Activated T-helper 1 cell treated with anti-CD3 and anti-CD28 coated beads, Interleukin-2, amount 50 U/mL, for 16 hours (primary cell): ENCODE results near the gene USP31.

ENCODE experiments used
- DNase-seq, 2 donors: peaks; one replicate each; pipeline ENCODE4 v3.0.0-alpha.2; 2020; ENCODE audit warnings: low read depth in 1 of 2, low spot score in 1 of 2

USP31 gene

DNA sequence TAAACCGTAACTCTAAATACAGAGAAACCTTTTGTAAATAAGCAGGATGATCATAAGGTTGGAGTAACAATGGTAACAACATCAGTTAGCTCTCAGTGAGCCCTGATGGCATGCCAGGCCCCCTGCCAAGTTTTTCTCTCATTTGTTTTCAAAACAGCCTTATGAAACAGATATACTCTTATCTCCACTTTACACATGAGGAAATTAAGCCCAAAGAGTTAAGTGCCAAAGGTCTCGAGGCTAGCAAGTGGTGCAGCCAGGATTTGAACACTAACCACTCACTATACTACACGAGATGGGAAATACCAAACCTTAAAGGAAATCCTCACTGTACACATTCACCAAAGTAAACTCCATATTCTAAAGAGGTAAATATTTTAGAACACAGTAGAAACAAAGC lies 15.0 kb downstream of the USP31 start:
- no peak for DNase-seq

DNA sequence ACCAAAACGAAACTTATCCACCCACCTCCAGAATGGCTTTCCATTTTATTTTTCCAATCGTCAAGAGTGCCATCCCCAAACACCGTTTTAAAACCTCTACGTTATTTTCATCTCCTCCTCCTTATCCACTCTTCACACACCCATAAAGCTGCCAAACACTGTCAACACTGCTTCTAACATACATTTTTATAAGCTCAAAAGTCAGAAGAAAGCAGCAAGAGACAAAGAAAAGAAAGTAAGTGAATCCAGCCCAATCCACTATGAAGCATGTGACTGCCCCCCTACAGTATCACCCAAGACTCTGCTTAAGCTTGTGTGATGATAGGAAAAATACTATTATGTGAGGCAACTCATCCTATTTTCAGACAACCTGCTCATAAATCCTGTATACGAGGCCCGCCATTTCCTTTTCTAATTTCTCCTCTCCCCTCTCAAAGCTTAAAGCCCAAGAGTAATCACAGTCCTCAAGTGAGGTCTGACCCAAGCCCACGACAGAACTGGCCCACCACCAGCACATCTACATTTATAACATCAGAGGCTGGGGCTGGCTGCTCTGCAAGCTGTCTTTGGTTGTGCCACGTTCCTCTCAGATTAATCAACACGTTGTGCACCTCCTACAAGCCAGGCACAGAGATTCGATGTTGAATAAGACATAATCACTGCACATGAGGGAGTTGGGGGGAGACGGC lies 16.3 kb downstream of the USP31 start:
- DNase-seq = no peak

DNA sequence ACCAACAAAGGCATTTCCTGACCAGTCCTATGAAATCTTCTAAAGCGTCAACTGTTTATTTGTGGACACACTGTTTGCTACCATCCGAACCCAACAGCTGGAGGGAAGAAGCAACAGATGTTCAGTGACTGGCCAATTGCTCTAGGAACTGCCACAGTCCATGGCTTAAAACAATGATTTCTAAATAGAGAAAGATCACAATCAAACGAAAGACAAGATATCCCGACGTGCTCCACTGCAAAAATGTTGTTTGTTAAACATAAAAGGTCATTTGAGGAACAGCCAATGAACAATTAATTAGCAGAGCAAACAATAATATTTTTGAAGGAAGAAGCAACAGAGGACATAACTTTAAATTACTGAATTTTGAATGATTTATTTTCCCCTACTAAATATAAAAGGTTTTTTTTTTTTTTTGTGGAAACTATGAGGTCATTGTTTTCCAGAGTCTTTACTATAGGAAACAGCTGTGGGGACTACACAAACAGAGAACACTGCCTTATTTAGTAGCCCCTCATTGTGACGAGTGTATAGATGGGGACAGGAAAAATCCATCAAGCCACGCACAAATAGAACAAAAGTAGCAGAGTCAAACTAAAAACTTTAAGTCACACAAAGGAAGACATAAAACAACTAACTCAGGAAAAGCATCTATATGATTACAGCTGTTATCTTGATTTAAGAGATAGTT lies 17.2 kb downstream of the USP31 start:
- no peak for DNase-seq

DNA sequence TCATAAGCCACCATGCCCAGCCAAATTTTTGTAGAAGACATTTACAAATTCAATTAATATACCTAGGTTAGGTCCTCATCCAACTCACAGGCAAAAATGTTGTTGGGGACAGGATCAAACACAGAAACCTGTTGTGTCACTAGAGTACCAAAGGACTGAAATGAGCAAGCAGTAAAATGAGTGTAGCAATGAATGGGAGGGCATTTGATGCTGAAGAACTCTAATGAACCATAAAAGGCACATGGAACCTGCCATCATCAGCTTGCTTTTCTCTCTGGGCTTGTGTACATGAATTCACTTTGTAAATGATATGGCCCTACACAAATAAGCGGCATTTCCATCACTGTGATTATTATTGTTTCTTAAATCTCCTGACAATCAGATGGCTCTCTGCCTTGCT lies 17.8 kb downstream of the USP31 start:
- DNase-seq = no peak

DNA sequence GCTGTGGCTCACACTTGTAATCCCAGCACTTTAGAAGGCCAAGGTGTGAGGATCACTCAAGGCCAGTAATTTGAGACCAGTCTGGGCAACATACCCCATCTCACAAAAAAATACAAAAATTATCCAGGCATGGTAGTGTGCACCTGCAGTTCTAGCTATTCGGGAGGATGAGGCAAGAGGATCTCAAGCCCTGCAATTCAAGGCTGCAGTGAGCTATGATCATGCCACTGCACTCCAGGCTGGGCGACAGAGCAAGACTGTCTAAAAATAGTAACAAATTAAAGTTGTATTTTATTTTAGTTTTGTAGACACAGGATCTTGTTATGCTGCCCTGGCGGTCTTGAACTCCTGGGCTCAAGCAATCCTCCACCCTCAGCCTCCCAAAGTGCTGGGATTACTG lies 18.2 kb downstream of the USP31 start:
- no peak for DNase-seq

DNA sequence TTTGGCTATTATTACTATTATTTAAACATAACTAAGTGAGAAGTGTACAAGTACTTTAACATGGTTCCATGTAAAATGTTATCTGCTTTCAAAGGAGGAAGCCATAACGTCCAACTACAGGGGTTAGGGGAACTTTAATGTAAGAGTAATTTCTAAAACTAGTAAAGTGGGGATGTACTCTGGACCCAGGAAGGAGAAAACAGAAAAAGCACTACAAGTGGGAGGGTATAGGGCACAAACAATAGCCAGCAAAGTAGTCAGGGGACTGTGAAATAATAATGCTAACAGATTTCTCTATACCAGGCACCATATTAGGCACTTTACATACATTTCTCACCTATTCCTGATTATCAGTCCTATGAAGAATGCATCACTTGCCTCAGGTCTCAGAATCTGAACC lies 19.6 kb downstream of the USP31 start:
- no peak for DNase-seq

DNA sequence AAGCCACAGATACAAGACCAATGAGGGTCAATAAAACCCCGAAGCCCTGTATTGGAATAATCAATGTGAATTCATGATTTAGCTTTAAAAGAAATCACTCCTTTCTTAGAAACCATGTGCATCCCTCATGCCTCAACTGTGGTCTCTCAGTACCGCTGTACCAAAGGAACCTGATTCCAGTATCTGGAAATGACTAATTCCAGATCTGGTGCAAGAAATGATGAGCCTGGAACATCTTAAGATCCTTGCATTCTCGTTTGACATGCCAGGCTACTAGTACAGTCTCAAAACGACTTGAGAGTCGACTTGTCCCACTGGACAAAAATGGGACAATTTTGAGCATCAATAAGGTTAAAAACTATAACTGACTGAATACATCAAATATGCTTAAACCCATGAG lies 21.2 kb downstream of the USP31 start:
- DNase-seq = no peak

DNA sequence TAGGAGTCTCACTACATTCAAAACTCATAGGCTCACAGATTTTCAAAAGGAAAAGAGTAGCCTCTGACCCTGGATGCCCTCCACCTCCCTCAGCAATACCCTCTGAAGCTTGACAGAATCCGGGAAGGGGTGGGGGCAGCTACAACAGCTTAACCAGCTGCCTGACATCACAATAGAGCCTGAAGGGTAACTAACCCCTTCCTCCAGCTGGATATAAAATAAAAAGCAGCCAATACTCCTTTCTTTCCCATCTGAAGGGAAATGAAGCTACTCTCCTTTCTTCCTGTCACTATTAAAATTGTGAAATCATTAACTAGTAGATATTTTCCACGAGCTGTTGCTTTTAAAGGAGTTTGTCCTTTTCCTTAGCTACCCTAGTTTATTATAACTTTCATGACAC lies 24.0 kb downstream of the USP31 start:
- DNase-seq = no peak

DNA sequence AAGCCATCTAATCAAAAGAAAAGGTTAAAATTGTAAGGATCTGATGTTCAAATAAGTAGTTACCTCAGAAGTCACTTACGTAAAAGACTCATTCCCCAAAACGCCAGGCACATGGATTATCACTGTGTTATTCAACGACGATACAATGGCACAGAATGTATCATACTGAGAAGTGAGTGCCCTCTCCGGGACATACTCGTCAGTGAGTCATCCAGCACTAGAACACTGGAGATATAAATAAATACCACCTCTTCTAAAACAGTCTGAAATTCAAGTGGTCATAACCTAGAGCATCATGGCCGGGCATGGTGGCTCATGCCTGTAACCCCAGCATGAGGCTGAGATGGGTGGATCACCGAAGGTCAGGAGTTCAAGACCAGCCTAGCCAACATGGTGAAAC lies 24.9 kb downstream of the USP31 start:
- no peak for DNase-seq

DNA sequence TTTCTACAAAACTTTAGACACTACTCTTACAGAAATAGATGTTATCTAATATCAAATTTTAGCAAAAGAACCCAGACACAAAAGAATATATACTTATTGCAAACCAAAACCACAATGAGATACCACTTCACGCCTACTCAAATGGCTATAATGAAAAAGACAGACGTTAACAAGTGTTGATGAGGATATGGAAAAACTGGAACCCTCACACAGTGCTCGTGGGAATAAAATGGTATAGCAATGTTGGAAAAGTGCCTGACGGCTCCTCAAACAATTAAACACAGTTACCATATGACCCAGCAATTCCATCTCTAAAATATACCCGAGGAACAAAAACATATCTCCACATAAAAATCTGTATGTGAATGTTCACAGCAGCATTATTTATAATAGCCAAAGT lies 27.1 kb downstream of the USP31 start:
- no peak for DNase-seq

DNA sequence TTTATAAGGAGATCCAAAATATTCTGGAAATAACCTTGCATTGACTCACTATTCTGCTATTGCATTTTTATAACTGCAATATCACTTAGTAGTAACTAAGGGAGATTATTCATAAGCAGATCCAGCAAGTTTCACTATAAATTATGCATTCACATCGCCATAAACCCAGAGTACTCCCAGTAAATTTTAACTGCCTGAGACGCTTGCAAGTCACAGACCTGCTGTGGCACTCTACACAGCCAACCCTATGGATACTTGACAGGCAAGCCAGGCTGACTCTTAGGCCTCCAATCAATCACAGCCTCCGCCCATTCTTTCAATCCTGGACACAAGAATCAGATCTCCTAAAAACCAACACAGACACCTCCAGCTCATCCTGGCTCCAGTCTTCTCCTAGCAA lies 28.2 kb downstream of the USP31 start:
- DNase-seq = no peak

DNA sequence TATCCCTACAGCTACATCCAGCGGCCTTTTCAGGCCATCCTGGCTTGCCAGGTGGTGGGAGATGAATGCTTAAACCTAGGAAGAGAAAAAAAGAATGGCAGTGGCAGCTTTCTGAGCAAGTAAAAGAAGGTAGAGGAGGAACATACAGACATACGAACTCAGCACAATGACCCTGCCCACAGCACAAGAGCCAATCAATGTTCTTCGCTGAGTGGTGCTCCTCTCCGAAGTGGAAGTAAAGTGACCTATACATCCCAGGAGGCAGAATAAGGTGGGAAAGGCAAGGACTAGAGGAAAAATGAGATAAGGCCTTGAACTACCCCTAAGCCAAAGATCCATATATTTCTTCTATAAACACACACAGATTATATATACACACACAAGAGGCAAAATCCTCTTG lies 28.7 kb downstream of the USP31 start:
- DNase-seq = no peak

DNA sequence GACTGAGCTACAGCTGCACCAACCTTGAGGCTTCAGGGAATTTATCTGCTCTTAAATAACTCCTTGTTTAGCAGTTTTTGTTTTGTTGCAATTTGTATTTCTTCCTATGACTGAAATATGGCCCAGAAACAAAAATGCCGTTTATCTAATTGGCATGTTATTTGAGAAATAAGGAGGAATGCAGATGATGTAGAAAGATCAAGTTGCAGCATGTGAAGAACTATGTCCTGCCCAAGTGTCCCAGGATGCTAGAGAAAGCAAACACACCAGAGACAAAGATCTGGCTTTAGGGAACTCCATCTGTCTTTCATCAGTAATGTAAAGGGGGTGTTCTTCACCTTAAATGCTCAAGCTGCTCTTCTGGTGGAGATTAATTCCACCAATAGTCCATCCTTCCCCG lies 29.7 kb downstream of the USP31 start:
- no peak for DNase-seq

DNA sequence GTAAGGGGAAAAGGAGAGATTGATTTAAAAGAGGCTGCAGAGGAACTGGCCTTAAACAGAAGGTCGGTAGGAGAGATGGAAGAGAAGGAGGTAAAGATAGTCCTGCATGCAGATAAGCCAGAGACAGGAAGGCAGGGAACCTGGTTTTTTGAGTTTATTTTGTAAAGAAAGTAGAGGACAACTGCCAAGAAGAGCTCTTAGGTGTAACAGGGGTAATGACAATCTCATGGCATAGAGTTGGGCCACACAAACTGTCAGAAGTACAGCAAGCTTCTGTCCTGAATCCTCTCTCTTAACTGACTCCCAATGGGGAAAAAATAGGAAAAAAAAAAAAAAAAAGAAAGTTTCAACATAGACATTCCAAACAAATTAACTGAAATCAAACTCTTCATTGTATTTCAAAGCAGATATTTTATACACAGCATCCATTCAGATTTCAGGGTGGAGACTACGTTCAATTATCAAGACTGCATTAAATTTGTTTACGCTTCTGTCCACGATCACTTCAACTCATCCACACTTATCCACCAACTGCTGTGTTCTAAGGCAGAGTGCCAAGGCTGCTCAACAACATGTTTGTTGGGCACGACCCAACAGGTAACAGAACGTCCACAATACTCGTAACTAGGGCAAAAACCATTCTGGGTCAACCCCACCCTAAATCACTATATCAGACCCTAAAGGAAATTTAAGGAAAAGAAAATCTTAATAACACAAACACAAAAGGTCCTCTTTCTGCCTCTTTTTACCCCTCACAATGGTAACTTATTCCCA lies 34.9 kb downstream of the USP31 start:
- no peak for DNase-seq

DNA sequence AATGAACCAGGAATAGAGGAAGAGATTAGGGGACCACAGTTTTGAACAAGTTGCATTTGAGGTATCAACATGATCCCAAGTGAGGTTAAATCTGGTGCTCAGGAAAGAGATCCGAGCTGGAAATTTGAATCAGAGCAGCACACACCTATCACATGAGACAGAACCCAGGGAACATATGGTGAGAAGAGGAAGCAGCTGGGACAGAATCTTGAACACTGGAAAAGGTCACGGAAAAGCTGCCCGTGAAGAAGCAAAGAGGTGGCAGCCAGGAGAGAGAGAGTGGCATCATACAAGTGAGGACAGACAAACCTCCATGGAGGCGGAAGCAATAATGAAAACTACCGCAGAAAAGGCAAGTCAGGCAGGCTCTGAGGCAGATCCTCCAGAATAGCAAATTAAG lies 36.1 kb downstream of the USP31 start:
- no peak for DNase-seq

DNA sequence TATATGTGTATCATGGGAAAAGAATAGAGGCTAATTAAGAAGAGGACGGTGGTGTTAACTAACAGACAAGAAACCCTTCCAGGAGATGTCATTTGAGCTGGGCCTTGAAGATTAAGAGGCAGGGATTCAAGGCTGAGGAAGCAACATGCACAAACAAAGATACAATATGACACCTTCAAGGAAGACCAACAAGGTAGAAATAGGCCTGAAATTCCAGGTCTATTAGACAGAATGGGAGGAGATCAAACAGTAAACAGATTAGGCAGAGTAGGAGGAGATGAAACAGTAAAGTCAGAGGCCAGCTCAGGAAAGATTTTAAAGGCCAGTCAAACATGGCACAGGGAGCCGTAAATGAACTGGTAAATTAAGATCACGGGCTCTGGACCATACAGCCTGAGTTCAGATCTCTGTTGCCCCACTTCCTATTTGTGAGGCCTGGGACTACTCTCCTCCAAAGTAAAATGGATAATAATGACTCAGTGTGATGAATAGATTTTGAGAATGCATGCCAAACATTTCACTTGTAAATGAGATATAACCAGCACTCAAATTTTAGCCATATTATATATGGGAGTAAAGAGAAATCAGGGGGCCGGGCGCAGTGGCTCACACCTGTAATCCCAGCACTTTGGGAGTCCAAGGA lies 38.9 kb downstream of the USP31 start:
- DNase-seq = no peak

DNA sequence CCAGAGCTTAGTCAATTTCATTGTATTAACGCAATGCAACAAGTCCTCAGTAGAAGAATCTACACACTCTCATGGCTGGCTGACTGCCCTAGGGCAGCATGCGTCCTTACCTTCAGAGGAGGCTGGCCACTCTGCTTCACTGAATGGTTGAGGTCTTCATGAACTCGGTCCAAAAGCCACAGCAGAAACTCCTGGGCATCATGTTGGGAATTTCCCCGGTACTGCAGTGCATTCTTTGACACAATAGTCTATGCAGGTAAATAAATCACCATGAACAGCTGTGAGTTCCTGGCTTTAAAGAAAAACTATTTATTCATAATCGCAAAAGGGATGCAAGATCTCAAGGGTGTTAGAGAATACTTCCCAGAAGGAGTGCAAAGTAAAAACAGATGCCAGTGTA lies 41.3 kb downstream of the USP31 start:
- DNase-seq = no peak

DNA sequence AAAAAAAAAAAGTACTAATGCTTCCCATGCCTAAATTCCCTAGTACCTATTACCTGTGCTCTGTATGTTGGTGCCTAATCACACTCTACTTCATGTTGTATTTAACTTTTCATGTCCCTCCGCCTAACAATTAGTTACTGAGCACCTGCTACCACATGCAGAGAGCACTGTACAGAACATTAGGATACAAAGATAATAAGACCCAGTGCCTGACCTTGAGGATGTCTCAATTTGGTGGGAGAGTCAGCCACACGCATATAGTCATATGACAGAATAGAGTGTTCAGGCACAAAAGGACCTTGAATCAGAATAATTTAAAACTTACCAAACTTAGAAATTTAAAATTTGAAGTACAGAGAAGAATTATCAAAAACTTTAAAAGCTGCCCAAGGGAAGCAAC lies 42.1 kb downstream of the USP31 start:
- DNase-seq = no peak

DNA sequence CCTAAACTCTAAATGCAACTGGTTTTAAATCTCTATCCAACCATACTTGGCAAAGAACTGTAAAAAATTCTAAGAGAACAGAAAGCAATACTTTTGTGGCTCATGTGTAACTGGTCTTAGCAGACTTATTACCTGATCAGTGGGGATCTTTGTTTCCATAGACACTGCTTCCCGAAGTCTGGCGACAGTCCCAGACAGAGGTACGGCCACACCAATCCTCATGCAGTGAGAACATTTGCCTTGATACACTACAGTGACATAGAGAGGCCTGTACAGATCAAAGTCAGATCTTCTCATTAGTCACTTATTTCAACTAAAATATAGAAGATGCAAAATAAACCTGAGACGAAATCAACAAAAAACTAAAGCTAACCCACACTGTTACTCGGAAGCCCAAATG lies 43.9 kb downstream of the USP31 start:
- no peak for DNase-seq

DNA sequence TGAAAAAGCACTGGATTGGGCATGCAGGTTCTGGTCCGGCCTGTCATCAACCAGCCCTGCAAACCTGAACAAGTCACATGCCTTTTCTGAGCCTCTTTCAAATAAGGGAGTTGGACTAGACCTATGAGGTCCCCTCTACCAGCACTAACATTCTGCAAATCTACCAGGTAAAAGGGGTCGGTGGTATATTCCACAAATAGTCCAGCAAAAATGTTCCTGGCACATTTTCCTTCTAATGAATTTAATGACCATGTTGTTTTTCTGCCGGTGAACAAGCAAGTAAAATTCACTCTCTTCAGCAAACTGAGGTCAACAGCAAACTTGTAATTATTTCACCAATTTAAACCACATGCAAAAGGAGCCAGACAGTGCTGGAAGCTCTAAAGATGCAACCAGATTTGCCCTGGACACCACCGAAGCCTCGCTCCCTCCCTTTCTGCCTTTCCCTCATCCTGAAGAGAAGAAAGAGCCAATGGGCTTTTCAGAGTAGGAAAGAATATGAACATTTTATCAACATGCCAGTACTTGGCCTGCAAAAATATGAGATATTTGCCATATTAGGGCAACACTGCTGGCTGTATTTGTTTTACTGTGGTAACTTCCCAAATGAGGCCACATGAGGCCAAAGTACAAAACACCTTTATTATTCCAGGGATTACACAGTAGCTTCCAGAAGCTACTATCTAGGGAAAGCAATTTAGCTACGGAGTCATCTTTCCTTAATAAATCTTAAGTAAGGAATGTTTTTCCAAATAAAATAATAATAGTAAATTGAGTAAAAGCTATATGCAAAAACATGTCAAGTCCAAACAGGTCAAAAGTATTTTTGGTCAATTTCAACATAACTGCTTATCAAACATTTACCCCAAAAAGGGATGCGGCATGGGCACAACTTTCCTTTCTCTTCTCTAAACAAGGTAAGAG lies 45.0 kb downstream of the USP31 start:
- DNase-seq = no peak

DNA sequence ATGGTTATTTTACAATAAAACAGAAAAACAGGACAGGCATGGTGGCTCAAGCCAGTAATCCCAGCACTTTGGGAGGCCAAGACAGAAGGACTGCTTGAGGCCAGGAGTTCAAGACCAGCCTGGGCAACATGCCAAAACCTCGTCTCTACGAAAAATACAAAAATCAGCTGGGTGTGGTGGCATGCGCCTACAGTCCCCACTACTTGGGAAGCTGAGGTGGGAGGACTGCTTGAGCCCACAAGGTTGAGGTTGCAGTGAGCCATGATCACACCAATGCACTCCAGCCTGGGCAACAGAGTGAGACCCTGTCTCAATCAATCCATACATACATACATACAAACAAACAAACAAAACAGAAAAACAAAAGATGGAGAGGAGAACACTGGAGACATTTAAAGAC lies 45.6 kb downstream of the USP31 start:
- DNase-seq = no peak
